ENCODE data around the gene TLR8.

- TF ChIP-seq ZNF274 (IDR thresholded peaks at IDR 0.05; ENCODE audit: low read depth, low read length), result no peak
- no peak for TF ChIP-seq YY1 (IDR thresholded peaks at IDR 0.05; ENCODE audit: insufficient read depth, insufficient read length)
- TF ChIP-seq SUZ12 (IDR thresholded peaks at IDR 0.05; ENCODE audit: extremely low read depth, insufficient read depth, insufficient read length), result no peak
Observed at GRCh38 chrX:12891171-12891570, 15.2 kb upstream of the TLR8 start.

Measured in NT2/D1 (cell line).